K562 (cell line): ENCODE measurements around the gene USP31. TPM values are rescaled to one million over a fixed set of nuclear protein-coding genes. Genes with fewer than 3 reads are reported as not detected.
A peak's percentile ranks its signal among the peaks of the same experiment; 100 is the strongest.

ENCODE experiments used
- ATAC-seq: fragments of 200-7000 bp; cut with Tn5 transposase; 3 replicates; pipeline ENCODE4 v1.9.1; 2020; ENCODE audit warnings: moderate library complexity
- BruUV-seq: library from RNA; stranded (reverse); fragments of 400-500 nt; replicated peaks from 2 replicates; lab custom pipeline; 2021; lab: Mats Ljungman, UMichigan
- CTCF ChIA-PET: fragments of 300-600 bp; formaldehyde crosslinking; extraction: SDS; loops from one replicate; lab custom pipeline; 2021; ENCODE audit warnings: low intra/inter-chr PET ratio; lab: Yijun Ruan, JAX
- POLR2A ChIA-PET: fragments of 300-600, 350-650 bp; sonication (Branson Sonifier 250); formaldehyde crosslinking; extraction: SDS; loops from one replicate; lab custom pipeline; 2021; ENCODE audit warnings: antibody characterized with exemption, inconsistent platforms; lab: Yijun Ruan, JAX
- DNase-seq, 4 experiments: peaks; one replicate each; pipeline versions ENCODE4 v3.0.0 to v3.0.0-alpha.2; 2011 to 2018; ENCODE audit warnings: low spot score in 3 of 4, mixed read lengths in 3 of 4; ENCODE audit errors: extremely low read depth in 1 of 4
- FAIRE-seq: peaks from 2 replicates; lab custom pipeline; 2011; peaks lifted over from hg19 to GRCh38; lab: Jason Lieb, UNC
- H2AFZ ChIP-seq: 2 replicates; pipeline ENCODE4 v1.6.0; 2011; ENCODE audit warnings: low read depth, low read length, control low read depth, inconsistent platforms
- H3K27ac ChIP-seq: fragments of 200-600 bp; 3 replicates; pipeline ENCODE4 v1.8.0; 2011; ENCODE audit warnings: low read depth, mild to moderate bottlenecking, control low read depth, inconsistent platforms, low read length, moderate library complexity, mixed read lengths; ENCODE audit errors: extremely low read depth
- H3K27me3 ChIP-seq, 2 experiments: fragments of 300-600 bp in 1 of 2; 2 replicates in 1 of 2; 3 replicates in 1 of 2; pipeline versions ENCODE4 v1.6.0 to v1.8.0; 2011; ENCODE audit warnings: inconsistent platforms in 2 of 2, low read length in 2 of 2, mild to moderate bottlenecking in 1 of 2, mixed read lengths in 1 of 2, moderate library complexity in 1 of 2; ENCODE audit not compliant: control insufficient read depth in 2 of 2, insufficient read depth in 2 of 2
- H3K36me3 ChIP-seq: fragments of 300-600 bp; 3 replicates; pipeline ENCODE4 v1.8.0; 2011; ENCODE audit warnings: mild to moderate bottlenecking, low read length, inconsistent platforms; ENCODE audit not compliant: control insufficient read depth, insufficient read depth
- H3K4me1 ChIP-seq, 2 experiments: fragments of 200-600 bp in 1 of 2; replicated peaks in 1 of 2; 2 replicates in 1 of 2; 3 replicates in 1 of 2; pipeline versions ENCODE4 v1.5.1 to v1.8.0; 2011; ENCODE audit warnings: inconsistent platforms in 2 of 2, low read length in 2 of 2, mild to moderate bottlenecking in 1 of 2, mixed read lengths in 1 of 2, moderate library complexity in 1 of 2; ENCODE audit not compliant: control insufficient read depth in 2 of 2, insufficient read depth in 2 of 2
- H3K4me2 ChIP-seq: 2 replicates; pipeline ENCODE4 v1.6.1; 2011; ENCODE audit warnings: low read length, control low read depth, inconsistent platforms, mixed read lengths; ENCODE audit not compliant: insufficient read depth
- H3K4me3 ChIP-seq: fragments of 200-600 bp; sonication (generic), shearing (Covaris generic); 2 replicates; pipeline ENCODE4 v1.5.1; 2016; ENCODE audit warnings: control low read depth, inconsistent platforms
- H3K79me2 ChIP-seq: fragments of 200-600 bp; 3 replicates; pipeline ENCODE4 v1.8.0; 2011; ENCODE audit warnings: low read length, inconsistent platforms; ENCODE audit not compliant: control insufficient read depth, insufficient read depth
- H3K9ac ChIP-seq, 2 experiments: 2 replicates each; pipeline versions ENCODE4 v1.6.0 to v1.6.1; 2011; ENCODE audit warnings: low read depth in 2 of 2, low read length in 2 of 2, control low read depth in 1 of 2, inconsistent platforms in 1 of 2, mild to moderate bottlenecking in 1 of 2, mixed read lengths in 1 of 2; ENCODE audit not compliant: insufficient read depth in 1 of 2
- H3K9me1 ChIP-seq: one replicate; pipeline ENCODE4 v1.6.0; 2011; ENCODE audit warnings: inconsistent platforms, mild to moderate bottlenecking, low read length, moderate library complexity; ENCODE audit not compliant: control insufficient read depth, insufficient read depth
- H3K9me3 ChIP-seq: replicated peaks from 2 replicates; pipeline ENCODE4 v1.5.1; 2011; ENCODE audit warnings: low read depth, low read length, inconsistent platforms; ENCODE audit not compliant: control insufficient read depth, insufficient read depth
- H4K20me1 ChIP-seq: replicated peaks from 2 replicates; pipeline ENCODE4 v1.6.1; 2011; ENCODE audit warnings: low read length, inconsistent platforms, mixed read lengths; ENCODE audit not compliant: control insufficient read depth, insufficient read depth
- EZH2 ChIP-seq: IDR thresholded peaks from 2 replicates; pipeline ENCODE4 v1.6.1; 2012; ENCODE audit warnings: low read depth, mild to moderate bottlenecking, inconsistent platforms, low read length, borderline replicate concordance
- LCOR ChIP-seq: sonication (generic); formaldehyde crosslinking; IDR thresholded peaks from 2 replicates; pipeline ENCODE4 v1.8.0; 2022; ENCODE audit warnings: mild to moderate bottlenecking, missing genetic modification reagents
- WGBS: fragments of 100-300 bp; shearing (Covaris generic); methylation state at CpG from one replicate; pipeline ENCODE4 v1.1.6; 2016; ENCODE audit warnings: low coverage, mixed read lengths; ENCODE audit not compliant: insufficient coverage; ENCODE audit errors: missing lambda C conversion rate; 5-methylcytosine and 5-hydroxymethylcytosine counted together
- in situ Hi-C: fragments of 300-500 bp; cut with MboI; formaldehyde crosslinking; loops from 4 replicates; pipeline ENCODE4 v1.15.0; 2018; ENCODE audit warnings: inconsistent platforms, mixed read lengths
- intact Hi-C: fragments of 100-400 bp; cut with micrococcal nuclease; formaldehyde crosslinking; loops from 2 replicates; pipeline ENCODE4 v1.14.2; 2022
- polyA plus RNA-seq, 8 experiments: library from polyadenylated mRNA; depleted of rRNA in 4 of 8; stranded (reverse) in 5 of 8; unstranded in 3 of 8; fragments of >200 nt; fragmentation: Nextera tagmentation in 2 of 8; fragmentation: Illumina TruSeq in 1 of 8; extraction: Ambion mirVana in 2 of 8; extraction: Trizol in 1 of 8; gene quantifications; 2 replicates each; pipeline versions ENCODE4 v1.2.1 to v1.2.3, GENCODE V29; 2011 to 2014; ENCODE audit warnings: inconsistent platforms in 1 of 8, missing spikeins in 1 of 8
- total RNA-seq, 7 experiments: library from RNA; depleted of rRNA in 6 of 7; stranded (reverse); fragments of >200 nt in 6 of 7; fragmentation: Illumina TruSeq in 2 of 7; extraction: Trizol in 2 of 7; gene quantifications; 2 replicates each; pipeline versions ENCODE4 v1.2.1 to v1.2.3, GENCODE V29; 2011 to 2021; ENCODE audit warnings: low replicate concordance in 1 of 7
- TF ChIP-seq, protein P1 (sequence below), 2 experiments: IDR thresholded peaks in 1 of 2; conservative IDR thresholded peaks in 1 of 2; 2 replicates each; pipeline ENCODE4 v1.6.1; 2016; ENCODE audit warnings: low read depth in 2 of 2, mild to moderate bottlenecking in 1 of 2, missing compliant biosample characterization in 1 of 2, missing genetic modification characterization in 1 of 2, moderate library complexity in 1 of 2
- TF ChIP-seq, protein P2 (sequence below), 3 experiments: fragments of 200-800 bp in 1 of 3; sonication (Bioruptor generic) in 1 of 3; sonication (generic) in 1 of 3; formaldehyde crosslinking in 1 of 3; IDR thresholded peaks; 2 replicates each; pipeline versions ENCODE4 v1.6.1 to v1.8.0; 2016 to 2022; ENCODE audit warnings: mild to moderate bottlenecking in 2 of 3, missing compliant biosample characterization in 2 of 3, missing genetic modification characterization in 2 of 3, missing genetic modification reagents in 1 of 3
- TF ChIP-seq, protein P3 (sequence below): fragments of 450-650 bp; formaldehyde crosslinking; IDR thresholded peaks from 2 replicates; pipeline ENCODE4 v1.4.0; 2022; ENCODE audit warnings: missing genetic modification characterization

Gene USP31
- total and polyA plus RNA-seq, 9 of the 15 experiments (the other 6 are each of a cell fraction or from before 2014, with no cell fraction given): 0.56 to 4.9 (median 2.9) TPM

DNA sequence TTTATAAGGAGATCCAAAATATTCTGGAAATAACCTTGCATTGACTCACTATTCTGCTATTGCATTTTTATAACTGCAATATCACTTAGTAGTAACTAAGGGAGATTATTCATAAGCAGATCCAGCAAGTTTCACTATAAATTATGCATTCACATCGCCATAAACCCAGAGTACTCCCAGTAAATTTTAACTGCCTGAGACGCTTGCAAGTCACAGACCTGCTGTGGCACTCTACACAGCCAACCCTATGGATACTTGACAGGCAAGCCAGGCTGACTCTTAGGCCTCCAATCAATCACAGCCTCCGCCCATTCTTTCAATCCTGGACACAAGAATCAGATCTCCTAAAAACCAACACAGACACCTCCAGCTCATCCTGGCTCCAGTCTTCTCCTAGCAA lies 28.2 kb downstream of the USP31 start:
- ChIA-PET CTCF (no interaction called here), POLR2A (no interaction called here)
- BruUV-seq: no TSS peak
- Histone ChIP-seq H3K9ac (no peak overlapping the region), H3K4me2 (no peak overlapping the region), H3K9me1 (no peaks in the 10 kb centered on the region), H3K9me3 (no peaks in the 10 kb centered on the region), H3K27ac (no peak overlapping the region), H3K4me1 (peaks cover 0 to 3% of the 10 kb centered on the region in 2 experiments; a peak in 2 of 5 replicates), H3K79me2 (0 out of 3 replicates have a peak, but pooled peaks cover 4% of the 10 kb centered on the region), H3K27me3 (no peaks in the 10 kb centered on the region), H3K36me3 (no peaks in the 10 kb centered on the region), H3K4me3 (no peak overlapping the region), H2AFZ (no peak overlapping the region), H4K20me1 (peaks cover 6% of the 10 kb centered on the region)
- TF ChIP-seq, protein P1, sequence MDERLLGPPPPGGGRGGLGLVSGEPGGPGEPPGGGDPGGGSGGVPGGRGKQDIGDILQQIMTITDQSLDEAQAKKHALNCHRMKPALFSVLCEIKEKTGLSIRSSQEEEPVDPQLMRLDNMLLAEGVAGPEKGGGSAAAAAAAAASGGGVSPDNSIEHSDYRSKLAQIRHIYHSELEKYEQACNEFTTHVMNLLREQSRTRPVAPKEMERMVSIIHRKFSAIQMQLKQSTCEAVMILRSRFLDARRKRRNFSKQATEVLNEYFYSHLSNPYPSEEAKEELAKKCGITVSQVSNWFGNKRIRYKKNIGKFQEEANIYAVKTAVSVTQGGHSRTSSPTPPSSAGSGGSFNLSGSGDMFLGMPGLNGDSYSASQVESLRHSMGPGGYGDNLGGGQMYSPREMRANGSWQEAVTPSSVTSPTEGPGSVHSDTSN (CRISPR knock-in tag; IDR thresholded peaks at IDR 0.05; ENCODE audit: low read depth): no peak
- TF ChIP-seq, protein P1 (tag; conservative IDR thresholded peaks at IDR 0.05; ENCODE audit: low read depth): 0 out of 2 replicates have a peak, but pooled peaks have one; percentile 36
- no peak for TF ChIP-seq EZH2
- TF ChIP-seq, protein P2, sequence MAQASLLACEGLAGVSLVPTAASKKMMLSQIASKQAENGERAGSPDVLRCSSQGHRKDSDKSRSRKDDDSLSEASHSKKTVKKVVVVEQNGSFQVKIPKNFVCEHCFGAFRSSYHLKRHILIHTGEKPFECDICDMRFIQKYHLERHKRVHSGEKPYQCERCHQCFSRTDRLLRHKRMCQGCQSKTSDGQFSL (CRISPR knock-in tag; IDR thresholded peaks at IDR 0.05): no peak
- TF ChIP-seq, protein P2 (tag; IDR thresholded peaks at IDR 0.05): no peak
- TF ChIP-seq LCOR (CRISPR knock-in tag): no peak
- TF ChIP-seq, protein P3, sequence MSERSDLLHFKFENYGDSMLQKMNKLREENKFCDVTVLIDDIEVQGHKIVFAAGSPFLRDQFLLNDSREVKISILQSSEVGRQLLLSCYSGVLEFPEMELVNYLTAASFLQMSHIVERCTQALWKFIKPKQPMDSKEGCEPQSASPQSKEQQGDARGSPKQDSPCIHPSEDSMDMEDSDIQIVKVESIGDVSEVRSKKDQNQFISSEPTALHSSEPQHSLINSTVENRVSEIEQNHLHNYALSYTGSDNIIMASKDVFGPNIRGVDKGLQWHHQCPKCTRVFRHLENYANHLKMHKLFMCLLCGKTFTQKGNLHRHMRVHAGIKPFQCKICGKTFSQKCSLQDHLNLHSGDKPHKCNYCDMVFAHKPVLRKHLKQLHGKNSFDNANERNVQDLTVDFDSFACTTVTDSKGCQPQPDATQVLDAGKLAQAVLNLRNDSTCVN (CRISPR knock-in tag): no peak
- DNase-seq (no peak), FAIRE-seq (no peak), ATAC-seq (no peak)
- WGBS: 71% methylated on average over 3 of the region's 3 CpGs
- intact Hi-C loops: no loop called here
- in situ Hi-C loops: no loop called here
